HG03108 (cell line): ENCODE measurements around the gene RABGAP1.
A peak's percentile ranks its signal among the peaks of the same experiment; 100 is the strongest.
"Not testable (repeated sequence)": the region's sequence is repeated elsewhere in the genome, so short reads cannot be mapped to it uniquely, and the experiment has no call there.

Experiments used
- ATAC-seq: cut with Tn5 transposase; IDR thresholded peaks from one replicate; pipeline ENCODE4 v1.9.1; 2021; ENCODE audit warnings: moderate library complexity; ENCODE audit not compliant: unreplicated experiment

RABGAP1 gene

DNA sequence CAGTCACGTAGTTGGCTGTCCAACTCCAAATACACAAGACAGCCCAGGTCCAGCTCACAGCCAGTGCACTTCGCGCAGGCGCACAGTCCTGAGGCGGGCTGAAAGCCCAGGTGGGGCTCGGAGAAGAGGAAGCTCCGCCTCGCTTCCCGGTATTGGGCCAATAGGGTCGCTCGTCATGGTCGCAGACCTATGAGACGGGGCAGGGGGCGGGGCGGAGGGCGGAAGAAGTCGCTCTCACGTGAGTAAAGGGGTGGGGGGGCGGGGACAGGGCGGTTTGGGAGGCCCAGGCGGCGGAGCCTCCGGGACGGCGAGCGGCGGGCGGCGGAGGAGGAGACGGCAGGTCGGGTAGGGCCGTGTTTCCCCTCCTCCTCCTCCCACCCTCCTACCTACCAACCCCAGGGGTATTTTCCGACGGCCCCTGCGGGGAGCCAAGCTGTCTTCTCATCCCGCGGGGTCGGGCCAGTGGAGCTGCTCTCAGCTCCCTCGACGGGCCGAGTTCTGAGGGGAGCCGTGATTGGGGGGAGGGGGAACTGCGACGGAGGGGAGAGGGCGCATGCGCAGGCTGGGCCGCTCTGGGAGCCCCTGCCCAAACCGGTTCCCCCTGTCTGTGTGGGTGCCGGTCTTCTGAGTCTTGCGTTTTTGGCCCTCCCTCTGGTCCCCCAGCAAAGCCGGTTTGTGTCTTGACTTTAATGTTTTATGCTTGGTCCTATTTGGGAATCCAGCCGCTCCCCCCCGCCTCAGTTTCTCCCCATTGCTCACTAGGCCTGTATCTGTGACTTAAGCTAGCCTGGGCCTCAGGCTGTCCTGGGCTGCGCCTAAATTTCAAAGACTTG lies at the start of gene RABGAP1:
Gene RABGAP1 (plus strand): TSS at position 272 of the 833 bp plus-strand sequence. CDS start 16,040 bp downstream, outside the sequence.
- peak; percentile 98 for ATAC-seq

DNA sequence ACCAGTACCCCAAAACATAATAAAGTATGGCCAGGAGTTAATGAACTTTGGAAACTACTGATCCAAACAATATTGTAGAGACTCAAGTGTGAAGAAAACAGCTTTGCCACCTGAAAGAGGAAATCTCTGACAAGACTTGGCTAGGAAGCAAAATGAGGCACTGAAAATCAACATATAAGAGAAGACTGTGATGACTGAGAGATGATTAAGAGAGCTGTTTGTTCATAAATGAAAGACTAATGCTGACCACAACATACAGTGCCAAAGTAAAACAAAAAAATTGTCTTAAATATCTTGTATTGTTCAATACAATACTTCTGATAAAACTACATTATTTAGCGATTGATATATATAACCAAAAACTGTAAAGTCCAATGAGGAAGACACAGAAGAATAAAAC lies 42.9 kb upstream of the RABGAP1 start:
- no peak for ATAC-seq

DNA sequence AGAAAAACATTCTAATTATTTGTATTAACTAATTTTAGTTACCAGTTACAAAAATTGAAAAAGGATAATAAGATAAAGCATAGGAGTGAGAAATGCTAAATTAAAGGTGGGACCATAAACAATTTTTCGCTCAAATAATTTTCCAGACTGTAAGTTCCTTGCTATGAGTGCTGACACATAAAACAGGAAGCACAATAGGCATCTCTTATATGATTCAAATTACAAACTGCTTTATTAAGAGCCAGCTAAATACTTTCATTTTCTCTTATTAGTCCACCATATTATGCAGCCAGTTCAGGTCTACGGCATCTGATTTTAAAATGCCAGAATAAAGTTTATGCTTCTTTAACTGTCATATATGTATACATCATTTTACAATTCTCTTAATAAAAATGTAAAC lies 40.0 kb upstream of the RABGAP1 start:
- no peak for ATAC-seq

DNA sequence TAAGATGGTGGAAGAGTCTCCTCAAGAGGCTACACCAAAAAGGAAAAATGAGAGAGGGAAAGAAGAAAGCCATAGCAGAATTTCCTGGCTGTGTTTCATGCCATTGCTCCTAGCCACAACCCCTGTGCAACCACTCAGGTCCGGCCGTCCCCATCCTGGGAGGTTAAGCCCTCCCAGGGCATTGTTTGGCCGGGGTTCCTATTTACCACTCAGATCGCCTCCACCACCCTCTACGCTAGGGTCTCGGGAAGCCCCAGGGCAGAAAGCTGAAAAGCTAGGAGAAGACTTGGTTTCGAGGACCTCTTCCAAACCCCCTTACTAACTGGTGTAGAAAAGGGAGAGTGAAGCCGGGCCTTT lies 36.4 kb upstream of the RABGAP1 start:
- peak; percentile 22 for ATAC-seq

DNA sequence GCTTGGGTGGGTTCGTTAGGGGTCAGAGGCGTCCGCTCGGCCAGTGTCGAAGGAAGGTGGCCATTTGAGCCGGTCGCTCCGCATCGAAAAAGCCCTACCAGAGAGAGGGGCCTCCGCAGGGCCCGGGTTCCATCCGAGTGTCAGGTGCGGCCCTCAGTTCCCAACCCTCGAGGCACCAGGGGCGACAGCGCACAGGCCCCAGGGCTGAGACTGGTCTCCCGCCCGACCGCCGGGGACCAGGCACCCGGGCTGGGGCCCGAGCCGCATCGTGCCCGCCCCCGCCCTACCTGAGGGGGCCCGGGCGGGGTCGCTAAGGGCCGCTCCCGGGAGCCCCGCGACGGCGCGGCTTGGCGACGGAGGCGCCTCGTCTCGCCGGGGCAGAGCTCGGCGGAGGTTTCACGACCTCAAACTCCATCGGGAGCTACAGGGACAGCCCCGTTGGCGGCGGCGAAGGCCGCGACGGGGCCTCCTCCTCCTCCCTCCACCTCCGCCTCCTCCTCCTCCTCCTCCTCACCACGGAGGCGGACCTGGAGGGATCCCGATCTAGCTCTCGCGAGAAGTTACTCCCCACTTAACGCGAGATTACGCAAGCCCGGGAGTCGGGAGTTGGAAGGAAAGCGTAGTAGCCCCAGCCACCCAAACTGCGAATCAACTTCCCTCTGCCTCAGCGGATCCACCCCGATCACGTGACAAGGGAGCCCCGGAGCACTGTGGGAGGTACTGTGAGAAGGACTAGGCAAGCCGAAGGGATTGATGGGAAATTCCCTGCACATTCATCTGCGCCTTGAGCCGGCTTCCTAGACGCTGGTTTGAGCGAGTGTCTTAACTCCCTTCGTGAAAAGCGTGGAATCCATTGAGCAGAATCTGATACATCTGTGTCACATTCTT lies 35.8 kb upstream of the RABGAP1 start, which contains the start of gene RC3H2:
Gene RC3H2 (minus strand): TSS at position 537 of the 888 bp plus-strand sequence. CDS start 7,850 bp downstream, outside the sequence.
- peak; percentile 74 for ATAC-seq

DNA sequence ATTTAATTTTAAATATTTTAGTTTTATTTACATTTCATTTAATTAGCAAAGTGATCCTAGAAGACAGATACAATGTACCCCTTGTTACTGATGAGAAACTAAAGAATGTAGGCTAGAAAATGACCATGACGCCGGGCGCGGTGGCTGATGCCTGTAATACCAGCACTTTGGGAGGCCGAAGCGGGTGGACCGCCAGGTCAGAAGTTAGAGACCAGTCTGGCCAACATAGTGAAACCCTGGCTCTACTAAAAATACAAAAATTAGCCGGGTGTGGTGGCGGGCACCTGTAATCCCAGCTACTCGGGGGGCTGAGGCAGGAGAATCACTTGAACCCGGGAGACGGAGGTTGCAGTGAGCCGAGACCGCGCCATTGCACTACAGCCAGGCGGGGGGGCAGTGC lies 34.7 kb upstream of the RABGAP1 start:
- ATAC-seq = not testable (repeated sequence)

DNA sequence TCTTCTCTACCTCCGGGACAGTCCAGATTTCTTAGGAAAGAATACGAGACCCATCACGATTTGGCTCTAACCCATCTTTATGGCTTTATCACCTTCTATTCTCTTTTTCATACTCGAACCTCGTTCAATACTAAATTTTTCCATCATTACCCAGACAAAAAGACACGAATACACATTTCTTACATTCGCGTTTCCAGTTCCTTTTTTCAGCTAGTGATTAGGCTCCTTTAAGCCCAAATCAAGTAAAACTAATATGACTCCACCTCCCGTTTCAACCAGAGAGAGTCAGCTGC lies 28.2 kb upstream of the RABGAP1 start:
- no peak for ATAC-seq

DNA sequence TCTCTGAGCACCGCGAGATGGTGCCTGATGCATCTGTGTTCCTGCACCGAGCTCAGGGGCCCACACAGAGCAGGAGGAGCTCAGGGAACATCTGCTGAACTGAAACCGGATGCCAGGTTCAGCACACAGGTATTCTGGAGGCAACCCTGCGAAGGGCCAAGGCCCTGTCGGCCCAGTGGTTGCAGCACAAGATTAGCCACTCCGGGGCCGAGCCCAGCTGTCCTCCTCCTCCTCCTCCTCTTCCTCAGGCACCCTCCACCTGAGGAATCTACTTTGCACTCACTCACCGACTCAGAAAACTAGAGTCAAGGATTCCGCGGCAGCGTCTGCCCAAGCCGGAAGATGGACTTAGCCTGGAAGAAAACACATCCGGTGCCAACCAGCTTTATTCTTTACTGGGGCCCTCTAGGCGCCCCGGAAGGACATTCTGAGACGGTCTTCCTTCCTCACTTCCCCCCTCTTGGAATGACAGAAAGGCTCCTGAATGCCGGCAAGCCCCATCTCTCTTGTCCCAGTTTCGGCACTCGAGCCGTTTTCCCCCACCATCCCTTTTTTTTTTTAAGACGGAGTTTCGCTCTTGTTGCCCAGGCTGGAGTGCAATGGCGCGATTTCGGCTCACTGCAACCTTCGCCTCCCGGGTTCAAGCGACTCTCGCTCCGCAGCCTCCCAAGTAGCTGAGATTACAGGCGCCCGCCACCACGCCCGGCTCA lies 27.7 kb upstream of the RABGAP1 start, which contains the start of gene ZBTB6:
Gene ZBTB6 (minus strand): TSS at position 360 of the 710 bp plus-strand sequence. CDS start 1,251 bp downstream, outside the sequence.
- peak; percentile 97 for ATAC-seq

DNA sequence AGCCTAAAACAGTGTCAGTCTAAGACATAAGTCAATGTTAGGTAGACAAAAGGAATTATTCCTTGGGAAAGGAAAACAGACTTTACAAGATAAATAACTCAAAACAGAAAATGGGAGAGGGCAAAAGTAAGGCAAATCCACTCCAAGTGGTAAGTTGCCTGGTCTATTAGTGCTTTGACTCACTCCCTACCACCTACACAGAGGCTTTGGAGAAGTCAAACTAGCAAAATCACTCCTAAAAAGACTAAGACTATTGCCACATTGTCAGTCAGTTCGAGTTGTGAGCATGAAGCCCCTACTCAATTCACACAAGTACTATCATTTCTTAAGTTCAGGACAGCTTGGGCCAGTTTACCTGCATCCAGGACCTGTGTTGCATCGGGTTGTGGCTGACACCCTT lies 22.5 kb upstream of the RABGAP1 start:
- ATAC-seq = no peak

DNA sequence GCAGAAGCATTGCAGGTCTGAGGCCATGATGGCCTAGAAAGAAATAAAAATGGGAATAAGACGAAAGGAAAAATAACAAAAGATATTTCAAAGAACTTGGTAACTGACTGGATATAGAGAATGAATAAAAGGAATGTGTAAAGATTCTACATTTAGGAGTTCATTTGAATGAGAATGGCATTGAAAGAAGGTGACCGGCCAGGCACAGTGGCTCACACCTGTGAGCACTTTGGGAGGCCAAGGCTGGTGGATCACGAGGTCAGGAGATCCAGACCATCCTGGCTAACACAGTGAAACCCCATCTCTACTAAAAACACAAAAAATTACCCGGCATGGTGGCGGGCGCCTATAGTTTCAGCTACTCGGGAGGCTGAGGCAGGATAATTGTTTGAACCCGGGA lies 18.1 kb upstream of the RABGAP1 start:
- ATAC-seq = no peak

DNA sequence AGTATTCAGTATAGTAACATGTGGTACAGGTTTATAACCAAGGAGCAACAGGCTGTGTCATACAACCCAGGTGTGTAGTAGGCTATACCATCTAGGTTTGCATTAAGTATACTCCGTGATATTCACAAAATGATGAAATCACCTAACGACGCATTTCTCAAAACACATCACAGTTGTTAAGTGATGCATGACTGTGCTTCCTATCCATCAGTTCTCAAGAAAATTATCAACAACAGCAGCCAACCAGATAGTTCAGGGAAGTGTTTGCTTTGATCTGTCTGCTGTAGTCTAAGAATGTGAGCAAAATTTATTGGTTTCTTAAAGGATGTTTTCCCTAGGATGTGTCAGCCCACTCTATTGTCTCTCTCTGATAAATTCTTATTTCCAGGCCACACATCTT lies 16.9 kb upstream of the RABGAP1 start:
- no peak for ATAC-seq

DNA sequence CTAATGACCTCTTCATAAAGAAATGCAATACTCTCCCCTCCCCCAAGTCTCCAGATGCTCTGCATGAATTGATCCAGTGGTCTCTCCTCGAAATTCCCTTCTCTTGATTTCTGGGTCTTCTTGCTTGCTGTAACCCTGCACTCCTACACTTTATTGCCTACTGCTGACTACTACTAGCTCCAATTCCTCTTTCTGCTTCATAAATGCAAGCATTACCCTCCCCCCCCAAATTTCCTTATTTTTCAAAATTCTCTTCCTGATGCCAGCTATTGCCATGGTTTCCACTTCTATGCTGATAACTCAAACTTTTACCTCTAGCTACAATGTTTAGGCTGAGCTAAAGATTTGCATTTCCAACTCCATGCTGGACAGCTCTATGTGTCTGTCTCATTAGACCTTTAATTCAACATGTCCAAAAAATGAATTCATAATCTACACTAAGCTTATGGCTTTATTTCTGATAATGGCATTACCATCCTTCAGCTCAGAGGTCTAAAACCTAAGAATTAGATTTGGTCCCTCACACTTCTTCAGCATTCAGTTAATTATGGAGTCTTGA lies 10.9 kb upstream of the RABGAP1 start:
- ATAC-seq = no peak

DNA sequence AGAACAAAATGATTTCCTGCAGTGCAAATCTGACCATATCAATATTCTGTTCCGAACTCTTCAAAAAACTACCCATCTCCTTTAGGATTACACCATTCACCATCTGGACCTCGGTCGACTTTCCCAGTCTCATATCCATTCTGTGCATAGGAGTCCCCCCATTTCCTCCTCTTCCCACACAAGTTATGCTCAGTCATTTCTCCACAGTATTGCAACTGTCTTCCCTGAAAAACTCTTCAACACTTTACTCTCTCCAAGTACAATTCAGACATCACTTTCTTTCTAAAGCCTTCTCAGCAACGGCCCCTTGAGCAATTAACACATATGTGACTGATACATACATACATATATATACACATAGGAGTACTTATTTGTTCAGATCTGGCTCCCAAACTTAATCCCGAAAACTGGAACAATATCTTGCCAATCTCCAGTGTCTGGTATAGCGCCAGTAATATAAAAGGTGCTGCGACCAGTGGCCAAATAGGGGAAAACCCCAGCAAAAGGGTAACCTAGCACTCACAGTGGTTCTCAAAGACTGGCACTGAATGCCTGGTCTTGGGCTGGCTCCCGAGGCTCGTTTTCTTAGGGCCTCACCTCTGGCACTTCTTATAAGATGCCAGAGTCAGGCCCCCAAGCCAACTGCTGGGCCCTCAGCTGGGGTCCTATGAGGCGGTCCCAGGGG lies 10.1 kb upstream of the RABGAP1 start:
- peak; percentile 9 for ATAC-seq

DNA sequence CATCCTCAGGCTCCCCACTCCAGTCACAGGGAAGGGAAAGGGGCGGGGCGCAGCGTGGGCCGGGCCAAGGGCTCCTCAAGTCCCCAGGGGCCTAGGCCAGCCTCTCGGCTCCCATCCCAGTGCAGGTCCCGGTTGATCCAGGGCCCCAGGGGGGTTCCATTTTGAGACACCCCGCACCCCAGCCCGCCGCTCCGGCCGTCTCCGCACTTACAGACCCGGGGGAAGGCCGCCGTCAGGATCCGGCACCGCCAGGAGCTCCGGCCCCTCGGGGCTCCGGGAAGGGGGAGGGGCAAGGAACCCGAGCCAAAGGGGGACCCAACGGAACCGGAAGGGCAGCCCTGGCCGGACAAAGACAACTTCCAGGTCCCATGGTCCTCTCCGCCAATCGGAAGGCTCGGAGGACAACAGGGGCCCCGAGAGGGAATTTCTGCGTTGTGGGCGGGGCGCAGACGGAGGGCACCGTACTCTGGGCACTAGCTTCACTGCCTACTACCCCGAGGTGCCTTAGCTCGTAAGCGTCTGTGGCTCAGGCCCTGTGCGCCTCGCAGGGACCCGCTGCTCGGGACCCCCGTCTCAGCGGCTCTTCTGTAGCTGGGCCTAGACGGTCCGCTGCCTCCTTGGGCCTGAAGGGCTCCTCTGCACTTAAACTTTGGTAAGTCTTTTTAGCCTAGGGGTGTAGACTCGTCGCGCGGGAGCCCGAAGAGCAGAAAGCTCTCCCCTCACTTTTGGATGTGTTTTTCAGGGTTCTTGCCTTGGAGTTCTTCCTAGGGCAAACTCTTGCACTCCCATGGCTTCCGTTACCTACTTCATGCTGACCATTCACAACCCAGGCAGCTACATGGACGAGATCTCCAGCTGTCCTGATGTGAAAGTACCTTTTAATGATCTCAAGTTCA lies 9.3 kb upstream of the RABGAP1 start, which contains the start of gene ZBTB26:
Gene ZBTB26 (minus strand): TSS at position 287 of the 896 bp plus-strand sequence. CDS start 11,578 bp downstream, outside the sequence.
- peak; percentile 98 for ATAC-seq

DNA sequence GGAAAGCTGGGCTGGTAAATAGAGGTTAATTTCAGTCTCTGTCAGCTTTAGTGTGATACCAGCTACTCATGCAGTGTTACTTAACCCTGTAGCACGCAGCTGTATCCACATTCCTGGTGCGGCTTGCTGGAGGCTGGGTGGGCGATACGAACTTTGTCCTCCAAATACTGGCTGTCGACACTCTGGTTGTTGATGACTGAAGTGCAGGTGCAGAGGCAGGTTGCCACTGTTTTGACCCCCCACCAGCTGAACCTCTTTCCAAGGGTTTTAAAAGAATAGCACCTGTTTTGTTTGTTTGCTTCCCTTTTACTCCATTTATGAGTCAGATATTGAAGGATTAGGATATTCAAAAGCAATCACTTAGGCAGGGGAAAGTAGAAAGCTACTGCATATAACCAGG lies 4.4 kb upstream of the RABGAP1 start:
- no peak for ATAC-seq

DNA sequence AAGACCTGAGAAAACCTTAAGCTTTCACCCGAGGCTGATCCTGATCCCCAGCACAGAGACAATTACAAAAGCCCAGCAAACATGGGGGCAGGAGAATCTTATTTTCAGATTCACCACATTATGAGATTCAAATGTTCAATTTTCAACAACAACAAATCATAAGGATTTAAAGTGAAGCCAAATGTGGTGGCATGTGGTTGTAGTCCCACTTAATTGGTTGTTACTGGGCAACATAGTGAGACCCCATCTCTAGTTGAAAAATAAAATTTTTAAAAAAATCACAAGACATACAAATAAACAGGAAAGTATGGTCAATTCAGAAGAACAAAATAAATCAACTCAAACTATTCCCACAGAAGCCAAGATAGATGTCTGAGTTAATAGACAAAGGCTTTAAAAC lies 3.9 kb upstream of the RABGAP1 start:
- no peak for ATAC-seq

DNA sequence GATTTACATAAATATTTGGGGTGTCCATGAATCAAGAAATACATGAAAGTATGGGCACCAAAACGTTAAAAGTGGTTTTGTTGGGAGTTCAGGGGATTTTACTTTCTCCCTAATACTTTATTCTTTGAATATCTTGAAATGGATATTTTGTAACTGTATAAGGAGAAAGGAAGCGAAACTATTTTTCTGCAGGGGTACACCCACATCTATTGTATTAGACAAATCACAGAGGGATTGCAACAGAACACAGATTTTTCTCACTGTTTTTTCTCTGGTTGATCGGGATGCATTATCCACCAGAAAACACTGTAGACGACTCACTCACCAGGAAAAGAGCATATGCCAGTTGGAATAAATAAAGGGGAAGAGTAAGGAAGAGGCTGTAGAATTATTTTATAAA lies 1.2 kb upstream of the RABGAP1 start:
- ATAC-seq = no peak

DNA sequence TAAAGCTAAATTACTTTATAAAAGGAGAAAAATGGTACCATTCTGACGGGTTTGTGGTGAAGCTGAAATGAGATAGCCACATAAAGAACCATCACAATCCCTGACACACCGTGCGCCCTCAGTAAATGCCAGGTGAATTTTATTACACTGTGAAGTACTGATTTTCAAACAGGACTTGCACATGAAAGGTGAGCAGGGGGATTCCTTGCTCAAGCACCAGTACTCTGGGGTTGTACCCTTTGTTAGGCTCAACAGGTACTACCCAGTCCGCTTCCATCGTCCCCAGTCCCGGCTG lies 419 bp upstream of the RABGAP1 start:
- no peak for ATAC-seq

DNA sequence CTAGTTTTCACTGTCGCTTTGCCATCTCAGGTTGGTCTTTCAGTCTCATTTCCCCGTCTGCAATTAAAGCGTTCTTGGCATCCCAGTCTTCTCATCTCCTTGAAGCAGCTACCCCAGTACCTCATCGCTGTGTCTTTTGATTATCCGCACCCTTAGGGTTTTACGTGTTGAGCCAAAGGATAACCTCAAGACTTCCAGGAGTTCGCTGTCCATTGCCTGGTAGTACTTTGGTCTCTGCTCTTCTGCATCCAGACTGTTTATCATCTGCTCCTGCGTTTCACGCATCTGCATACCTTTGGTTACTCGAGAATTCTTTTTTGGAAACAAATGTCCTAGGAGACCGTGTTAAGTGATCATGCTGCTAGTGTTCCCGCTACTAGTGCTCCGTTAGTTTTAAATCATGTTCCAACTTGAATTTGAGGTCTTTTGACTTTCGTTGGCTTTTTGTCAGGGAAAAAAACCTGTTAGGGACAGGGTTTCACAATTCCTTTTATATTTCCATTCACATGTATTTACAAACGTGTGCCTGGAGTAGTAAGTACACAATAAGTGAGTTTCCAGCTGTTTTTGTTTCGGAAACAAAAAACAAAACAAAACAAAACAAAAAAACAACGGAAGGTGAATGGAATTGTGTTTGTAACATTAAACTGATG lies 888 bp downstream of the RABGAP1 start:
- ATAC-seq = no peak
